Adrenal gland (tissue), 12 donors: ENCODE measurements around the gene CHST11. TPM values are rescaled to one million over a fixed set of nuclear protein-coding genes. Genes with fewer than 3 reads are reported as not detected.

Source experiments
- DNase-seq, 7 donors: peaks; one replicate each; pipeline ENCODE4 v3.0.0-alpha.2; 2019 to 2020
- H3K27ac ChIP-seq, 5 donors: fragments of 200-600 bp; sonication (generic) in 4 of 5; 1 replicate in 3 of 5; 2 replicates in 2 of 5; pipeline versions ENCODE4 v1.5.1 to v1.8.0; 2016 to 2020; ENCODE audit warnings: mild to moderate bottlenecking in 1 of 5
- H3K27me3 ChIP-seq: fragments of 200-600 bp; 2 replicates; pipeline ENCODE4 v1.8.0; 2021
- H3K36me3 ChIP-seq, 2 donors: fragments of 200-600 bp; replicated peaks in 1 of 2; 1 replicate in 1 of 2; 2 replicates in 1 of 2; pipeline versions ENCODE4 v1.5.1 to v1.8.0; 2018 to 2022
- H3K4me1 ChIP-seq, 2 donors: fragments of 200-600 bp; replicated peaks in 1 of 2; 1 replicate in 1 of 2; 2 replicates in 1 of 2; pipeline versions ENCODE4 v1.5.1 to v1.8.0; 2018 to 2021
- H3K4me3 ChIP-seq, 4 donors: fragments of 200-600 bp; sonication (generic) in 3 of 4; one replicate each; pipeline ENCODE4 v1.5.1; 2016 to 2018
- H3K9me3 ChIP-seq, 3 donors: fragments of 200-600 bp; sonication (generic) in 1 of 3; replicated peaks in 1 of 3; 1 replicate in 2 of 3; 2 replicates in 1 of 3; pipeline versions ENCODE4 v1.5.1 to v1.8.0; 2016 to 2021
- CTCF ChIP-seq, 6 experiments: fragments of 450-650 bp in 4 of 6; fragments of 200-600 bp in 2 of 6; sonication (generic) in 1 of 6; IDR thresholded peaks; 1 replicate in 5 of 6; 2 replicates in 1 of 6; pipeline versions ENCODE4 v1.5.1 to v1.8.0; 2016 to 2021; ENCODE audit warnings: antibody characterized with exemption in 6 of 6, mild to moderate bottlenecking in 2 of 6, moderate library complexity in 1 of 6
- POLR2A ChIP-seq, 2 donors: fragments of 450-650 bp; IDR thresholded peaks; one replicate each; pipeline ENCODE4 v1.6.1; 2017; ENCODE audit warnings: antibody characterized with exemption in 2 of 2, mild to moderate bottlenecking in 2 of 2, moderate library complexity in 1 of 2
- WGBS, 4 donors: extraction: QIAGEN DNeasy Blood & Tissue Kit in 2 of 4; methylation state at CpG; one replicate each; pipeline versions ENCODE4 v1.1.5 to v1.1.7; 2013 to 2017; 5-methylcytosine and 5-hydroxymethylcytosine counted together
- intact Hi-C, 2 donors: fragments of 100-400 bp; cut with DNase I; formaldehyde crosslinking; loops; one replicate each; pipeline versions ENCODE4 v1.14.1 to v1.15.0; 2022 to 2023
- polyA plus RNA-seq, 3 donors: library from polyadenylated mRNA; stranded (reverse); fragments of 200-250 nt in 2 of 3; fragments of 350-450 nt in 1 of 3; fragmentation: Illumina TruSeq in 1 of 3; extraction: RNeasy Lipid Tissue Mini Kit (QIAGEN cat#74804) in 1 of 3; gene quantifications; one replicate each; pipeline ENCODE4 v1.2.3, GENCODE V29; 2013 to 2014
- total RNA-seq, 9 donors: library from RNA; depleted of rRNA in 4 of 9; stranded (reverse); fragments of >200 nt in 4 of 9; fragments of 120-200 nt in 1 of 9; fragmentation: NEBNext Ultra II Directional in 1 of 9; extraction: Animal tissue kit (Norgen Biotek cat#: 25700) in 1 of 9; gene quantifications; one replicate each; pipeline versions ENCODE4 v1.1.0 to v1.2.4, GENCODE V29; 2013 to 2023
- donor health status: healthy with polysubstance abuse.
- donor health status: Bipolar disorder and iron deficiency.
- donor health status: DM: yes; HTN: yes; CAD: no.
- donor health status: DM: no; HTN: no; CAD: no.
- donor health status: DM: no; HTN: no; CAD: no.
- donor health status: DM: yes; HTN: yes; CAD: no.

The CHST11 gene
- total and polyA plus RNA-seq, 12 donors = 6.2 to 95.1 (median 29.8) TPM

GRCh38 chr12:104638218-104638850, 181.6 kb downstream of the CHST11 start:
- intact Hi-C loops = no loop called here
- no peak for DNase-seq
- H3K36me3 ChIP-seq = no peaks in the 10 kb centered on the region
- no peak for TF ChIP-seq CTCF (IDR thresholded peaks at IDR 0.05)
- TF ChIP-seq POLR2A (IDR thresholded peaks at IDR 0.05) = no peak
- H3K9me3 ChIP-seq = no peaks in the 10 kb centered on the region
- H3K27ac ChIP-seq = no peak overlapping the region
- peaks cover 0 to 8% of the 10 kb centered on the region in 2 donors for H3K4me1 ChIP-seq
- H3K4me3 ChIP-seq = no peak overlapping the region
- WGBS, 4 donors = 83 to 89% (median 85%) methylated on average over 4 of the region's 4 CpGs
- H3K27me3 ChIP-seq = no peaks in the 10 kb centered on the region

GRCh38 chr12:104638851-104639240, 182.1 kb downstream of the CHST11 start:
- Histone ChIP-seq H3K27me3 (no peaks in the 10 kb centered on the region), H3K36me3 (no peaks in the 10 kb centered on the region), H3K4me1 (peaks cover 0 to 8% of the 10 kb centered on the region in 2 donors), H3K4me3 (no peak overlapping the region), H3K27ac (no peak overlapping the region), H3K9me3 (no peaks in the 10 kb centered on the region)
- TF ChIP-seq POLR2A (IDR thresholded peaks at IDR 0.05) (no peak), CTCF (IDR thresholded peaks at IDR 0.05) (no peak)
- intact Hi-C loops = no loop called here
- no peak for DNase-seq
- 68 to 82% (median 78%) methylated on average over 3 of the region's 3 CpGs for WGBS, 4 donors

GRCh38 chr12:104640956-104641355, 184.2 kb downstream of the CHST11 start:
- no peak for TF ChIP-seq CTCF (IDR thresholded peaks at IDR 0.05)
- TF ChIP-seq POLR2A (IDR thresholded peaks at IDR 0.05) = no peak

GRCh38 chr12:104641862-104642261, 185.1 kb downstream of the CHST11 start:
- no peaks in the 10 kb centered on the region for H3K27me3 ChIP-seq
- no peak overlapping the region for H3K27ac ChIP-seq
- no peaks in the 10 kb centered on the region for H3K36me3 ChIP-seq
- no peaks in the 10 kb centered on the region for H3K9me3 ChIP-seq
- peak in 2 of 7 donors; percentile 33 to 44 for DNase-seq
- H3K4me3 ChIP-seq = no peak overlapping the region
- TF ChIP-seq POLR2A (IDR thresholded peaks at IDR 0.05) (no peak), CTCF (IDR thresholded peaks at IDR 0.05) (no peak)
- H3K4me1 ChIP-seq = peaks cover 0 to 8% of the 10 kb centered on the region in 2 donors
- WGBS, 4 donors = 62 to 63% (median 63%) methylated on average over 3 of the region's 3 CpGs
- intact Hi-C loops = no loop called here

More at GRCh38 chr12:104640956-104641355, 184.2 kb downstream of the CHST11 start:
- no peak overlapping the region for H3K27ac ChIP-seq
- 89 to 95% (median 92%) methylated on average over 1 of the region's 1 CpG for WGBS, 4 donors
- H3K27me3 ChIP-seq = no peaks in the 10 kb centered on the region
- no peak for DNase-seq
- H3K9me3 ChIP-seq = no peaks in the 10 kb centered on the region
- no peak overlapping the region for H3K4me3 ChIP-seq
- peaks cover 0 to 8% of the 10 kb centered on the region in 2 donors for H3K4me1 ChIP-seq
- H3K36me3 ChIP-seq = no peaks in the 10 kb centered on the region
- intact Hi-C loops = no loop called here
